Right atrium auricular region (tissue), 2 donors: ENCODE results near the gene SLAMF6. TPM values are rescaled to one million over a fixed set of nuclear protein-coding genes. Genes with fewer than 3 reads are reported as not detected.

Source experiments
- DNase-seq: peaks from one replicate; pipeline ENCODE4 v3.0.0-alpha.2; 2019; ENCODE audit warnings: low spot score
- H3K27ac ChIP-seq, 2 donors: fragments of 200-600 bp; sonication (generic); 1 replicate in 1 of 2; 2 replicates in 1 of 2; pipeline ENCODE4 v1.5.1; 2016 to 2019
- H3K27me3 ChIP-seq, 2 donors: fragments of 200-600 bp; sonication (generic); one replicate each; pipeline versions ENCODE4 v1.5.1 to v1.6.0; 2017 to 2019
- H3K36me3 ChIP-seq: fragments of 200-600 bp; sonication (generic); one replicate; pipeline ENCODE4 v1.5.1; 2016
- H3K4me1 ChIP-seq, 2 donors: fragments of 200-600 bp; sonication (generic); one replicate each; pipeline versions ENCODE4 v1.5.1 to v1.6.0; 2017 to 2019
- H3K4me3 ChIP-seq, 2 donors: fragments of 200-600 bp; sonication (generic); 1 replicate in 1 of 2; 2 replicates in 1 of 2; pipeline ENCODE4 v1.5.1; 2017 to 2019; ENCODE audit warnings: mild to moderate bottlenecking in 1 of 2, moderate library complexity in 1 of 2
- H3K9me3 ChIP-seq, 2 donors: fragments of 200-600 bp; sonication (generic); one replicate each; pipeline ENCODE4 v1.5.1; 2019
- total RNA-seq, 2 donors: library from RNA; depleted of rRNA; stranded (reverse); fragments of >200 nt; gene quantifications; one replicate each; pipeline ENCODE4 v1.1.0, GENCODE V29; 2016
- TF ChIP-seq, protein P1 (sequence below), 2 donors: fragments of 200-600 bp; sonication (generic); IDR thresholded peaks; one replicate each; pipeline ENCODE4 v1.5.1; 2019; ENCODE audit warnings: antibody characterized with exemption in 2 of 2

The SLAMF6 gene
- total RNA-seq, 2 donors from 2014 or later = 0.19 to 1.3 TPM

DNA sequence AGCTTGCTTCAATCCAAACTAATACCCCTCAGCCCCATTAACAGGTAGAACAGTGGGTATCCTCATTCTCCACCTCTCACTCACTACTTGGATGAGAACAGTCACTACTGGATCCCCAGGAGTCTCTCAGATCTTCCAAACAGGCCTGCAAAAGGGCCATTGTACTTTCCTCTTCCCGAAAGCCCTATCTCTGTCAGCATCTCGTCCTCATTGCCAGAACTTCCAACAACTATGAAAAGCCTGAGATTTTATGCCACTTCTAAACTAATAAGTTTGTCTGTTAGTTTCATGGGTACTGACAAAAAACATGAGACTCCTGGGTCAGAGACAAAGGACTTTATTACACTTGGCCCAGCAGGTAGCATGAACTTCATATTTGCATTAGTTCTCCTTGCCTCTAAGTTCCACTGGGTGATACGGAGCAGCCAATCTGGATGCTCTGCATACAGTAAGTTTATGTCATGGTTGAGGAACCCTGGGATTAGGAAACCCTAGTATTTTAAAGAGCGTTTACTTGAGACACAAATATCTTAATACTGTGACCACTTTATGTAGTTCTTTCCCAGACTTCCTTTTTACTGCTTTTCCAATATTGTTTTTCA, 84.6 kb downstream of the SLAMF6 start:
- TF ChIP-seq, protein P1, sequence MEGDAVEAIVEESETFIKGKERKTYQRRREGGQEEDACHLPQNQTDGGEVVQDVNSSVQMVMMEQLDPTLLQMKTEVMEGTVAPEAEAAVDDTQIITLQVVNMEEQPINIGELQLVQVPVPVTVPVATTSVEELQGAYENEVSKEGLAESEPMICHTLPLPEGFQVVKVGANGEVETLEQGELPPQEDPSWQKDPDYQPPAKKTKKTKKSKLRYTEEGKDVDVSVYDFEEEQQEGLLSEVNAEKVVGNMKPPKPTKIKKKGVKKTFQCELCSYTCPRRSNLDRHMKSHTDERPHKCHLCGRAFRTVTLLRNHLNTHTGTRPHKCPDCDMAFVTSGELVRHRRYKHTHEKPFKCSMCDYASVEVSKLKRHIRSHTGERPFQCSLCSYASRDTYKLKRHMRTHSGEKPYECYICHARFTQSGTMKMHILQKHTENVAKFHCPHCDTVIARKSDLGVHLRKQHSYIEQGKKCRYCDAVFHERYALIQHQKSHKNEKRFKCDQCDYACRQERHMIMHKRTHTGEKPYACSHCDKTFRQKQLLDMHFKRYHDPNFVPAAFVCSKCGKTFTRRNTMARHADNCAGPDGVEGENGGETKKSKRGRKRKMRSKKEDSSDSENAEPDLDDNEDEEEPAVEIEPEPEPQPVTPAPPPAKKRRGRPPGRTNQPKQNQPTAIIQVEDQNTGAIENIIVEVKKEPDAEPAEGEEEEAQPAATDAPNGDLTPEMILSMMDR (IDR thresholded peaks at IDR 0.05) = no peak
- no peaks in the 10 kb centered on the region for H3K9me3 ChIP-seq
- DNase-seq = no peak
- no peaks in the 10 kb centered on the region for H3K4me1 ChIP-seq
- no peaks in the 10 kb centered on the region for H3K36me3 ChIP-seq
- H3K27ac ChIP-seq = no peak overlapping the region
- peak overlapping the region in 1 of 2 donors; percentile 3 for H3K4me3 ChIP-seq
- no peaks in the 10 kb centered on the region for H3K27me3 ChIP-seq

DNA sequence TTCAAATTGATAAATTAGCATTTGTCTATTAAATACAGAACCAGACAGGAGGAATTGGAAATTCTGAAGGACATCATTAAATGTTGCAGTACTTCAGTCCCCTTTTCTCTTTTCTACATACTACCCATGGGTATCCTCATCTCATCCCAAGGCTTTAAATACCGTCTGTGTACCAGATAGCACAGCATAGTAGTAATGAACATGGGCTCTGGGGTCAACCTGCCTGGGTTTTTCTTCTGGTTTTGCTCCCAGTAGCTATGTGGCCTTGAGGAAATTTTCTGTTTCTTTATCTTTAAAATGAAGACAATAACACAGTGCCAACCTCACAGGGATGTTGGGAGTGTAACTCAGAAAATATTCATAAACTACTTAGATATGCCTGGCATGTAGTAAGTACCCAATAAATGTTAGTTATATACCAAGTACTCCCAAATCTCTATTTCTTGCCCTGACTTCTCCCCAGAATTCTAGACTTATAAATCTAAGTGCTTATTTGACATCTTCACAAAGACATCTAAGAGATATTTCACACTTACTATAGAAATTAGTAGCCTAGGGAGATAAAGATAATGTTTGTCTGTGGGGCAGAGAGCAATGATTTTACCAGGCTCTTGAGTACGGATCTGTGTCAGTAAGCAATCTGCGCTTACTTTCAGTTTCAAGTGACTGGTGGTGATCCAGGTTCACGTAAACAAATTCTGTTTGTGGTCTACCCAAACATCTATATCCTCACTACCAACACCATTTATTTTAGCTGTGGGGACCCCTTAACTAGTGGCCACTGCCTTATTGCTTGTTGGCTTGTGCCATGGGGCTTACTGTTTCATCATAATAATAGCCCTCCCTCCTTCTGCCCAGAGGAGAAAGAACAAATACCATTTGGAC, 85.4 kb downstream of the SLAMF6 start:
- Histone ChIP-seq H3K27me3 (no peaks in the 10 kb centered on the region), H3K27ac (no peak overlapping the region), H3K4me3 (peak overlapping the region in 1 of 2 donors; percentile 3), H3K9me3 (no peaks in the 10 kb centered on the region), H3K4me1 (no peaks in the 10 kb centered on the region), H3K36me3 (no peaks in the 10 kb centered on the region)
- no peak for DNase-seq
- TF ChIP-seq, protein P1 (IDR thresholded peaks at IDR 0.05) = no peak

DNA sequence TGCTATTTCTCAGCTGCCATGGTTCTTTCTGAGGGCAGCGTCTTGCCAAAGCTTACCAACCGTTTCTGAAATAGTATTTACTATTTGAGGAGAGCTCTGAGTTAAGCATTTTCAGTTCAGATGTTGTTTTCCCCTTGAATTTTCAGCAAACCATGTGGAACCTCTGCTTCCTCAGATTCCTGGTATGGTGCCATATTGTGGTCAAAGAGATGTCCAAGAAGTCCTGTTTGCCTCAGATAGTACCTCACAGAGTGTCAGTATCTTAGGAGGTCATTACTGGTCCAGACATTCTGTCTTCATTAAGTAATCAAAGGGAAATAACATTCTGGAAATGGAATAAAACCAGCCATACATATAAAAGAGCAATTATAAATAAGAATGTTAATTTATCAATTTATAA, 86.1 kb downstream of the SLAMF6 start:
- H3K36me3 ChIP-seq = no peaks in the 10 kb centered on the region
- no peak for DNase-seq
- no peaks in the 10 kb centered on the region for H3K27me3 ChIP-seq
- no peak overlapping the region for H3K4me3 ChIP-seq
- no peaks in the 10 kb centered on the region for H3K4me1 ChIP-seq
- no peaks in the 10 kb centered on the region for H3K9me3 ChIP-seq
- TF ChIP-seq, protein P1 (IDR thresholded peaks at IDR 0.05) = no peak
- H3K27ac ChIP-seq = no peak overlapping the region

Other genes with a start within 250 kb of the SLAMF6 start
- gene PEX19, start 238.1 kb downstream of the SLAMF6 start, total RNA-seq = 10 to 100 TPM; 54.5 to 72.4 TPM
- 100 to 1,000 TPM in 1 of 2 donors, 10 to 100 TPM in 1; 96.1 to 134 TPM for gene COPA, start 180.0 kb downstream of the SLAMF6 start, total RNA-seq
- 10 to 100 TPM; 63.4 to 71.3 TPM for gene NCSTN, start 179.9 kb downstream of the SLAMF6 start, total RNA-seq
- gene NHLH1, start 156.2 kb downstream of the SLAMF6 start, total RNA-seq = not detected
- 1 to 10 TPM; 3.4 to 8.1 TPM for gene VANGL2, start 122.7 kb downstream of the SLAMF6 start, total RNA-seq
- gene CD84, start 56.2 kb upstream of the SLAMF6 start, total RNA-seq = 1 to 10 TPM; 2.5 to 3.1 TPM
- under 1 TPM; 0.11 to 0.31 TPM for gene SLAMF1, start 123.8 kb upstream of the SLAMF6 start, total RNA-seq
- gene CD48, start 188.6 kb upstream of the SLAMF6 start, total RNA-seq = 1 to 10 TPM; 1.2 to 3.2 TPM
- under 1 TPM in 1 of 2 donors, not detected in 1; 0.98 TPM for gene SLAMF7, start 216.0 kb upstream of the SLAMF6 start, total RNA-seq